CD4-positive, alpha-beta T cell (primary cell): ENCODE data around the gene KLHL30. TPM values are rescaled to one million over a fixed set of nuclear protein-coding genes. Genes with fewer than 3 reads are reported as not detected.

Experiments used
- ATAC-seq: fragments of 200-7000 bp; cut with Tn5 transposase; one replicate; pipeline ENCODE4 v1.10.0; 2022; ENCODE audit warnings: mild to moderate bottlenecking; ENCODE audit not compliant: poor library complexity
- CTCF ChIA-PET: fragments of 350-600 bp; sonication (Branson Sonifier 250); formaldehyde crosslinking; loops from one replicate; lab custom pipeline; 2021; ENCODE audit warnings: antibody characterized with exemption, inconsistent platforms; lab: Charles Lee
- POLR2A ChIA-PET: fragments of 350-600 bp; sonication (Branson Sonifier 250); formaldehyde crosslinking; loops from one replicate; lab custom pipeline; 2021; ENCODE audit warnings: antibody characterized with exemption, inconsistent platforms; lab: Charles Lee
- DNase-seq, 14 experiments: peaks; one replicate each; pipeline ENCODE4 v3.0.0-alpha.2; 2013 to 2020; ENCODE audit warnings: mixed read lengths in 2 of 14
- H3K27ac ChIP-seq, 2 donors: one replicate each; pipeline versions ENCODE4 v1.5.1 to v1.7.0; 2013; ENCODE audit warnings: low read length in 2 of 2, low read depth in 1 of 2, mild to moderate bottlenecking in 1 of 2
- H3K27me3 ChIP-seq, 2 experiments: 1 replicate in 1 of 2; 2 replicates in 1 of 2; pipeline versions ENCODE4 v1.6.1 to v1.7.0; 2013; ENCODE audit warnings: low read length in 2 of 2, control low read depth in 1 of 2, mild to moderate bottlenecking in 1 of 2, moderate library complexity in 1 of 2; ENCODE audit not compliant: insufficient read depth in 2 of 2, control insufficient read depth in 1 of 2
- H3K36me3 ChIP-seq: one replicate; pipeline ENCODE4 v1.6.1; 2013; ENCODE audit warnings: low read length, control low read depth; ENCODE audit not compliant: insufficient read depth
- H3K4me1 ChIP-seq: one replicate; pipeline ENCODE4 v1.6.1; 2013; ENCODE audit warnings: low read length, control low read depth; ENCODE audit not compliant: insufficient read depth
- H3K4me3 ChIP-seq: one replicate; pipeline ENCODE4 v1.5.1; 2013; ENCODE audit warnings: mild to moderate bottlenecking, low read length, moderate library complexity
- H3K9me3 ChIP-seq, 2 experiments: 1 replicate in 1 of 2; 2 replicates in 1 of 2; pipeline versions ENCODE4 v1.6.1 to v1.7.0; 2013; ENCODE audit warnings: low read length in 2 of 2, mild to moderate bottlenecking in 2 of 2, control low read depth in 1 of 2, moderate library complexity in 1 of 2; ENCODE audit not compliant: control insufficient read depth in 1 of 2, insufficient read depth in 1 of 2
- H3K27ac Mint-ChIP-seq: one replicate; pipeline ENCODE4 v1.8.0; 2020; ENCODE audit warnings: mixed read lengths
- H3K27me3 Mint-ChIP-seq: one replicate; pipeline ENCODE4 v1.8.0; 2021; ENCODE audit warnings: mixed read lengths
- H3K36me3 Mint-ChIP-seq: one replicate; pipeline ENCODE4 v1.8.0; 2021; ENCODE audit warnings: low read depth, mixed read lengths
- H3K4me1 Mint-ChIP-seq: one replicate; pipeline ENCODE4 v1.8.0; 2021; ENCODE audit warnings: low read depth, mixed read lengths
- H3K4me3 Mint-ChIP-seq: one replicate; pipeline ENCODE4 v1.8.0; 2020; ENCODE audit warnings: mild to moderate bottlenecking, mixed read lengths
- H3K9me3 Mint-ChIP-seq: one replicate; pipeline ENCODE4 v1.8.0; 2020; ENCODE audit warnings: mixed read lengths
- intact Hi-C, 2 experiments: fragments of 100-400 bp; cut with DNase I in 1 of 2; cut with micrococcal nuclease in 1 of 2; formaldehyde crosslinking; loops; one replicate each; pipeline versions ENCODE4 v1.15.1 to v1.9.0; 2023 to 2025; cut with DNase I, micrococcal nuclease
- total RNA-seq, 174 experiments: library from RNA in 2 of 174; stranded (reverse) in 2 of 174; gene quantifications; one replicate each; pipeline ENCODE4 v1.2.3 and lab custom pipeline; 2021 to 2026
- TF ChIP-seq, protein P1 (sequence below): fragments of 200-600 bp; IDR thresholded peaks from one replicate; pipeline ENCODE4 v1.8.0; 2022; ENCODE audit warnings: antibody characterized with exemption, mild to moderate bottlenecking

KLHL30 gene
- total RNA-seq, 2 experiments from 2014 or later: not detected

- Histone ChIP-seq H3K27me3 (no peaks in the 10 kb centered on the region), H3K27ac (no peak overlapping the region), H3K4me1 (no peaks in the 10 kb centered on the region), H3K4me3 (no peak overlapping the region), H3K9me3 (peaks cover 0 to 4% of the 10 kb centered on the region in 2 experiments), H3K36me3 (no peaks in the 10 kb centered on the region)
- ChIA-PET POLR2A (no interaction called here), CTCF (no interaction called here)
- no peak overlapping the region for H3K27ac Mint-ChIP-seq
- intact Hi-C loops: no loop called here
- H3K4me1 Mint-ChIP-seq: no peaks in the 10 kb centered on the region
- no peaks in the 10 kb centered on the region for H3K36me3 Mint-ChIP-seq
- DNase-seq: peak in 1 of 14 experiments; percentile 30
- ATAC-seq: no peak
- no peaks in the 10 kb centered on the region for H3K9me3 Mint-ChIP-seq
- TF ChIP-seq, protein P1, sequence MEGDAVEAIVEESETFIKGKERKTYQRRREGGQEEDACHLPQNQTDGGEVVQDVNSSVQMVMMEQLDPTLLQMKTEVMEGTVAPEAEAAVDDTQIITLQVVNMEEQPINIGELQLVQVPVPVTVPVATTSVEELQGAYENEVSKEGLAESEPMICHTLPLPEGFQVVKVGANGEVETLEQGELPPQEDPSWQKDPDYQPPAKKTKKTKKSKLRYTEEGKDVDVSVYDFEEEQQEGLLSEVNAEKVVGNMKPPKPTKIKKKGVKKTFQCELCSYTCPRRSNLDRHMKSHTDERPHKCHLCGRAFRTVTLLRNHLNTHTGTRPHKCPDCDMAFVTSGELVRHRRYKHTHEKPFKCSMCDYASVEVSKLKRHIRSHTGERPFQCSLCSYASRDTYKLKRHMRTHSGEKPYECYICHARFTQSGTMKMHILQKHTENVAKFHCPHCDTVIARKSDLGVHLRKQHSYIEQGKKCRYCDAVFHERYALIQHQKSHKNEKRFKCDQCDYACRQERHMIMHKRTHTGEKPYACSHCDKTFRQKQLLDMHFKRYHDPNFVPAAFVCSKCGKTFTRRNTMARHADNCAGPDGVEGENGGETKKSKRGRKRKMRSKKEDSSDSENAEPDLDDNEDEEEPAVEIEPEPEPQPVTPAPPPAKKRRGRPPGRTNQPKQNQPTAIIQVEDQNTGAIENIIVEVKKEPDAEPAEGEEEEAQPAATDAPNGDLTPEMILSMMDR: no peak
- no peaks in the 10 kb centered on the region for H3K27me3 Mint-ChIP-seq
- no peak overlapping the region for H3K4me3 Mint-ChIP-seq
Observed at GRCh38 chr2:238101891-238102841, 36.3 kb upstream of the KLHL30 start.

DNA sequence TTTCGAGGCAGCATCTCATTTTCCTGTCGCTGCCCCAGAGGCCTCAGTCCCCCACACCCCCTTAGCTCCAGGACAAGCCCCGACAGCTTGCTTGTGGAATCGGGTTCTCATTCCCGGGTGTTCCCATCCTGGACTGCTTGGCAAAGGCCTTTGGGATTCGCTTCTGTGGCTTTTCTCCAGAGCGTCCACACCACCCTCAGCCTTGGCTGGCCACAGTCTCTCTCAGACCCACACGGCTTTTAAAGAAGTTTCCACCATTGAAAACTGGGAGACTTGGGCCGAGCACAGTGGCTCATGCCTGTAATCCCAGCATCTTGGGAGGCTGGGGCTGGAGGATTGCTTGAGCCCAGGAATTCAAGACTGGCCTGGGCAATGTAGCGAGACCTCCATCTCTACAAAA, 35.6 kb upstream of the KLHL30 start:
- intact Hi-C loops: no loop called here
- ChIA-PET POLR2A (no interaction called here), CTCF (no interaction called here)
- Mint-ChIP-seq H3K27me3 (no peaks in the 10 kb centered on the region), H3K4me3 (no peak overlapping the region), H3K36me3 (no peaks in the 10 kb centered on the region), H3K9me3 (no peaks in the 10 kb centered on the region), H3K27ac (no peak overlapping the region), H3K4me1 (no peaks in the 10 kb centered on the region)
- H3K9me3 ChIP-seq: peaks cover 0 to 4% of the 10 kb centered on the region in 2 experiments
- ATAC-seq (no peak), DNase-seq (no peak)
- H3K36me3 ChIP-seq: no peaks in the 10 kb centered on the region
- no peak overlapping the region for H3K4me3 ChIP-seq
- H3K4me1 ChIP-seq: no peaks in the 10 kb centered on the region
- TF ChIP-seq, protein P1: no peak
- H3K27ac ChIP-seq: no peak overlapping the region
- no peaks in the 10 kb centered on the region for H3K27me3 ChIP-seq

GRCh38 chr2:238103465-238104225, 34.8 kb upstream of the KLHL30 start:
- H3K4me1 ChIP-seq: peaks cover under 1% of the 10 kb centered on the region
- H3K36me3 ChIP-seq: no peaks in the 10 kb centered on the region
- ATAC-seq (no peak), DNase-seq (peak in 2 of 14 experiments; percentile 9 to 28)
- H3K27me3 ChIP-seq: no peaks in the 10 kb centered on the region
- Mint-ChIP-seq H3K4me1 (no peaks in the 10 kb centered on the region), H3K27ac (no peak overlapping the region), H3K4me3 (no peak overlapping the region), H3K36me3 (no peaks in the 10 kb centered on the region), H3K27me3 (no peaks in the 10 kb centered on the region), H3K9me3 (no peaks in the 10 kb centered on the region)
- H3K27ac ChIP-seq: no peak overlapping the region
- no peak overlapping the region for H3K4me3 ChIP-seq
- intact Hi-C loops: no loop called here
- ChIA-PET CTCF (no interaction called here), POLR2A (no interaction called here)
- TF ChIP-seq, protein P1: no peak
- H3K9me3 ChIP-seq: no peaks in the 10 kb centered on the region
